Naive thymus-derived CD8-positive, alpha-beta T cell (primary cell): ENCODE data around the gene GATA3. TPM values are rescaled to one million over a fixed set of nuclear protein-coding genes. Genes with fewer than 3 reads are reported as not detected.
"Not testable (repeated sequence)": the region's sequence is repeated elsewhere in the genome, so short reads cannot be mapped to it uniquely, and the experiment has no call there.

Experiments
- ATAC-seq, 2 donors: fragments of 150-1000 bp; cut with Tn5 transposase in 1 of 2; sonication (Bioruptor Pico), chemical (Tn5 transposase) in 1 of 2; 1 replicate in 1 of 2; 2 replicates in 1 of 2; pipeline ENCODE4 v1.10.0; 2021; ENCODE audit warnings: mild to moderate bottlenecking in 2 of 2, moderate library complexity in 2 of 2
- POLR2A ChIA-PET: fragments of 350-600 bp; sonication (Branson Sonifier 250); formaldehyde crosslinking; loops from one replicate; lab custom pipeline; 2021; ENCODE audit warnings: antibody characterized with exemption; lab: Charles Lee
- DNase-seq, 10 donors: peaks; one replicate each; pipeline versions ENCODE4 v3.0.0 to v3.0.0-alpha.2; 2020 to 2022
- H3K27ac Mint-ChIP-seq, 10 donors: one replicate each; pipeline ENCODE4 v1.8.0; 2020 to 2022; ENCODE audit warnings: mild to moderate bottlenecking in 10 of 10, mixed read lengths in 10 of 10, moderate library complexity in 4 of 10, inconsistent platforms in 1 of 10
- H3K27me3 Mint-ChIP-seq, 5 donors: one replicate each; pipeline ENCODE4 v1.8.0; 2021 to 2022; ENCODE audit warnings: mixed read lengths in 5 of 5
- H3K36me3 Mint-ChIP-seq, 3 donors: one replicate each; pipeline ENCODE4 v1.8.0; 2020 to 2022; ENCODE audit warnings: mixed read lengths in 3 of 3, mild to moderate bottlenecking in 2 of 3, inconsistent platforms in 1 of 3
- H3K4me1 Mint-ChIP-seq, 4 donors: one replicate each; pipeline ENCODE4 v1.8.0; 2021 to 2022; ENCODE audit warnings: mixed read lengths in 4 of 4
- H3K4me3 Mint-ChIP-seq, 10 donors: one replicate each; pipeline ENCODE4 v1.8.0; 2020 to 2022; ENCODE audit warnings: mild to moderate bottlenecking in 10 of 10, mixed read lengths in 10 of 10, moderate library complexity in 6 of 10, inconsistent platforms in 1 of 10
- H3K9me3 Mint-ChIP-seq, 9 donors: one replicate each; pipeline ENCODE4 v1.8.0; 2020 to 2022; ENCODE audit warnings: mixed read lengths in 9 of 9, mild to moderate bottlenecking in 3 of 9, inconsistent platforms in 1 of 9, moderate library complexity in 1 of 9
- polyA plus RNA-seq, 3 donors: library from polyadenylated mRNA; unstranded; fragments of 300-500 nt; fragmentation: Illumina TruSeq; gene quantifications; one replicate each; pipeline ENCODE4 v1.2.3, GENCODE V29; 2021
- total RNA-seq, 8 experiments: library from RNA in 2 of 8; stranded (reverse) in 2 of 8; gene quantifications; one replicate each; pipeline ENCODE4 v1.2.3 and lab custom pipeline; 2021 to 2026

GATA3 gene
- total RNA-seq, result 10 to 100 TPM; 23.5 to 23.9 TPM
- 10 to 100 TPM; 20.5 to 27.7 (median 23.9) TPM for polyA plus RNA-seq
- 4.0 to 36.9 (median 10.9) reads per million in 6 experiments for total RNA-seq (lab: John Stamatoyannopoulos, UW)

GRCh38 chr10:8054494-8055407, at the start of gene GATA3:
Gene GATA3, plus strand, starts transcription at chr10:8054688. Its CDS starts 968 bp downstream, at chr10:8055656.
- POLR2A ChIA-PET, result interaction anchor here (0.6 to 2.1 kb wide), 11 partner anchors 12 to 390 kb away, joined by 3 to 8 read pairs (median 4); no protein-coding TSS in a partner anchor
- peaks cover 29 to 73% (median 53%) of the 10 kb centered on the region in 4 donors for H3K4me1 Mint-ChIP-seq
- DNase-seq, result peak; percentile 66 to 89 (median 76)
- H3K9me3 Mint-ChIP-seq, result peaks cover 0 to 4% (median 0%) of the 10 kb centered on the region in 9 donors
- peak within 1 kb of the TSS; percentile 95 to 99 (median 97) for H3K27ac Mint-ChIP-seq
- peaks cover 8 to 18% (median 17%) of the 10 kb centered on the region in 5 donors for H3K27me3 Mint-ChIP-seq
- peak within 1 kb of the TSS; percentile 93 to 100 (median 98) for H3K4me3 Mint-ChIP-seq
- peak; percentile 49 to 65 for ATAC-seq
- peaks cover 0 to 20% (median 2%) of the 10 kb centered on the region in 3 donors for H3K36me3 Mint-ChIP-seq

DNA sequence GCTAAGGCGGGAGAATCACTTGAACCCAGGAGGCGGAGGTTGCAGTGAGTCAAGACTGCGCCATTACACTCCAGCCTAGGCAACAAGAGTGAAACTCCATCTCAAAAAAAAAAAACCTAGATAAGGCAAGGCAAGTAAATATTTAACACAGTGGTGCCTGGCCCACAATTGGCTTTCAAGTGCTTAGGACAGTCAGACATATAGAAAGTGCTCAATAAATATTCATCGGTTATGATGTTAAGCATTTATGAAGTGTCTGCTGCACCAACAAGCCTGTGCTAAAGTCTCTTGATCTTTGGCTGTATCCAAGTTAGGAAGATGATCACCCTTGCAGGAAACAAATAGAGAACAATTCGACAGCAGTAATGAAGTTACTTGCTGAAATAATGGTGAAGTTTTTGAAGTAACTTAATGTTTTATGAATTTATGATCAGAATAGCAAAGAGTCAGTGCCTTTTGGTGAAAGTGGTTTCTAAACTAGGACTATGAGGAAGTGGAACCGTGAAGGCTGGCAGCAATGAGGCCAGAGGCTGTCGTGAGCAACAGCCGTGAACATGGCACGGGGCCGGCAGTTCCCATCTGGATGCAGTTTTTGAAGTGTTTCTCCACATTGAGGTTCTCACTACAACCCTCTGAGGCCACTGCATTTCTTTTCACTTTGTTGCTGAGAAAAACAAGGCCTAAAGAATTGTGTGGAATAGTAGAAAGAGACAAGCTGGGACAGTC, 48.1 kb upstream of the GATA3 start:
- Mint-ChIP-seq H3K4me3 (no peak overlapping the region), H3K36me3 (peaks cover 31 to 68% (median 57%) of the 10 kb centered on the region in 3 donors), H3K9me3 (peaks cover 11 to 31% (median 19%) of the 10 kb centered on the region in 9 donors), H3K27ac (no peak overlapping the region), H3K27me3 (no peaks in the 10 kb centered on the region), H3K4me1 (peaks cover 0 to 2% (median 0%) of the 10 kb centered on the region in 4 donors)
- DNase-seq (no peak), ATAC-seq (no peak)
- POLR2A ChIA-PET, result no interaction called here

DNA sequence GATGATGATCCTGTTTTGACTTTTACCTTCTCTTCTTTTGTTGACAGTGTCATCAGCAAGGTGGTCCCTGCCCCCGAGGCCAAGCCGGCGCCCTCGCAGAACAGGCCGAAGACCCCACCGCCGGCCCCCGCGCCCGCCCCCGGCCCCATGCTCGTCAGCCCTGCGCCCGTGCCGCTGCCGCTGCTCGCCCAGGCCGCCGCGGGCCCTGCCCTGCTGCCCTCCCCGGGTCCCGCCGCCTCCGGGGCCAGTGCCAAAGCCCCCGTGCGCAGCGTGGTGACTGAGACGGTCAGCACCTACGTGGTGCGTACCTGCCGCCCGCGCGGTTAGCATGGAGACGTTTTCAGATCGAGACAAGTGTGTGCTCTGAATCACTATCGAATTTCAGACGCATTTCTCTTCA, 45.5 kb upstream of the GATA3 start:
- no peak for DNase-seq
- no peak for ATAC-seq
- H3K27me3 Mint-ChIP-seq, result no peaks in the 10 kb centered on the region
- POLR2A ChIA-PET, result no interaction called here
- no peak overlapping the region for H3K4me3 Mint-ChIP-seq
- H3K4me1 Mint-ChIP-seq, result no peaks in the 10 kb centered on the region
- H3K9me3 Mint-ChIP-seq, result peaks cover 0 to 12% (median 7%) of the 10 kb centered on the region in 9 donors
- peaks cover 15 to 74% (median 37%) of the 10 kb centered on the region in 3 donors for H3K36me3 Mint-ChIP-seq
- no peak overlapping the region for H3K27ac Mint-ChIP-seq

- no peak overlapping the region for H3K27ac Mint-ChIP-seq
- POLR2A ChIA-PET, result no interaction called here
- ATAC-seq (no peak), DNase-seq (no peak)
- H3K36me3 Mint-ChIP-seq, result peaks cover 4 to 76% (median 28%) of the 10 kb centered on the region in 3 donors
- H3K4me3 Mint-ChIP-seq, result no peak overlapping the region
- no peaks in the 10 kb centered on the region for H3K27me3 Mint-ChIP-seq
- H3K9me3 Mint-ChIP-seq, result no peaks in the 10 kb centered on the region
- H3K4me1 Mint-ChIP-seq, result peaks cover 0 to 2% (median 0%) of the 10 kb centered on the region in 4 donors
These were observed 41.5 kb upstream of the GATA3 start for GRCh38 chr10:8013006-8013405.

GRCh38 chr10:8013619-8014018, 40.9 kb upstream of the GATA3 start:
- no peak for ATAC-seq
- Mint-ChIP-seq H3K4me3 (no peak overlapping the region), H3K27me3 (no peaks in the 10 kb centered on the region), H3K9me3 (no peaks in the 10 kb centered on the region), H3K27ac (no peak overlapping the region), H3K36me3 (peaks cover 4 to 70% (median 24%) of the 10 kb centered on the region in 3 donors), H3K4me1 (peaks cover 0 to 5% (median 2%) of the 10 kb centered on the region in 4 donors)
- no peak for DNase-seq
- POLR2A ChIA-PET, result no interaction called here

DNA sequence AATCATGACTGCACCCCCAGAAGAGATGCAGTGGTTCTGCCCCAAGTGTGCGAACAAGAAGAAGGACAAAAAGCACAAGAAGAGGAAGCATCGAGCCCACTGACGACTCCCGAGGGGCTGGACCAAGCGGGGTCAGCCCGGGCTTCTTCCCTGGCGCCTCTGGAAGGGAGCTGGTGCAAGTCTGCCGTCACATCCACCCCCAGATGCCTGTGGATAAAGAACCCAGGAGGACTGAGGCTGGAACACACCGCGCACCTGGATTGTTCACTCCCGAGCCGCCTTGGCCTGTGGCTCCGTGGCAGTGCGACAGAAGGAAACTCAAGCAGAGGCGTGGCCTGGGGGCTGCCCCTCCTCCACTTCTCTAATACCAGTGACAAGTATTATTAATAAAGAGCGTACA, 39.8 kb upstream of the GATA3 start:
- Mint-ChIP-seq H3K4me1 (peaks cover 0 to 6% (median 3%) of the 10 kb centered on the region in 4 donors), H3K36me3 (peaks cover 4 to 63% (median 21%) of the 10 kb centered on the region in 3 donors), H3K27ac (no peak overlapping the region), H3K9me3 (no peaks in the 10 kb centered on the region), H3K4me3 (no peak overlapping the region), H3K27me3 (no peaks in the 10 kb centered on the region)
- POLR2A ChIA-PET, result no interaction called here
- ATAC-seq (no peak), DNase-seq (no peak)

GRCh38 chr10:8017277-8017676, 37.2 kb upstream of the GATA3 start:
- no peak overlapping the region for H3K27ac Mint-ChIP-seq
- ATAC-seq (no peak), DNase-seq (no peak)
- H3K9me3 Mint-ChIP-seq, result no peaks in the 10 kb centered on the region
- H3K4me3 Mint-ChIP-seq, result no peak overlapping the region
- no peaks in the 10 kb centered on the region for H3K27me3 Mint-ChIP-seq
- H3K4me1 Mint-ChIP-seq, result peaks cover 0 to 6% (median 3%) of the 10 kb centered on the region in 4 donors
- POLR2A ChIA-PET, result no interaction called here
- H3K36me3 Mint-ChIP-seq, result peaks cover 4 to 39% (median 16%) of the 10 kb centered on the region in 3 donors

DNA sequence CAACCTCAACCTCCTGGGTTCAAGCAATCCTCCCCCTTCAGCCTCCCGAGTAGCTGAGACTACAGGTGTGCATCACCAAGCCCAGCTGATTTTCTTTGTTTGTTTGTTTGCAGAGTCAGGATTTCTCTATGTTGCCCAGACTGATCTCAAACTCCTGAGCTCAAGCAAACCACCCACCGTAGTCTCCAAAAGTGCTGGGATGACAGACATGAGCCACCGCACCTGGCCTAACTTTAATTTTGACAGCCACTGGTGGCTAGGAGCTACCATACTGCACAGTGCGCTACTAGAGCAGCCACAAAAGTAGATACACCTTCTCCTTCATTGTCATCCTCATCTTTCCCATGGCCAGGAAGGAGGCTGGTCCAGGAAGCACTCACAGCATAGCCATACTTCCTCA, 31.2 kb upstream of the GATA3 start:
- POLR2A ChIA-PET, result no interaction called here
- no peak for DNase-seq
- H3K4me1 Mint-ChIP-seq, result peaks cover 4 to 11% (median 7%) of the 10 kb centered on the region in 4 donors
- H3K9me3 Mint-ChIP-seq, result no peaks in the 10 kb centered on the region
- H3K27me3 Mint-ChIP-seq, result peaks cover 14 to 33% (median 19%) of the 10 kb centered on the region in 5 donors
- H3K27ac Mint-ChIP-seq, result no peak overlapping the region
- no peaks in the 10 kb centered on the region for H3K36me3 Mint-ChIP-seq
- H3K4me3 Mint-ChIP-seq, result no peak overlapping the region
- ATAC-seq, result no peak

- POLR2A ChIA-PET, result interaction anchor here (0.5 kb wide), 1 partner anchor 166 kb away, joined by 3 read pairs; no protein-coding TSS in a partner anchor
- Mint-ChIP-seq H3K9me3 (no peaks in the 10 kb centered on the region), H3K36me3 (no peaks in the 10 kb centered on the region), H3K27ac (no peak overlapping the region), H3K4me3 (no peak overlapping the region), H3K27me3 (peaks cover 14 to 35% (median 22%) of the 10 kb centered on the region in 5 donors), H3K4me1 (peaks cover 4 to 6% (median 5%) of the 10 kb centered on the region in 4 donors)
- DNase-seq (no peak), ATAC-seq (no peak)
These were observed 30.6 kb upstream of the GATA3 start for GRCh38 chr10:8023851-8024250.

- POLR2A ChIA-PET, result interaction anchor here (0.6 kb wide), 1 partner anchor 177 kb away, joined by 5 read pairs; no protein-coding TSS in a partner anchor
These were observed 27.9 kb upstream of the GATA3 start for GRCh38 chr10:8026349-8027259.

DNA sequence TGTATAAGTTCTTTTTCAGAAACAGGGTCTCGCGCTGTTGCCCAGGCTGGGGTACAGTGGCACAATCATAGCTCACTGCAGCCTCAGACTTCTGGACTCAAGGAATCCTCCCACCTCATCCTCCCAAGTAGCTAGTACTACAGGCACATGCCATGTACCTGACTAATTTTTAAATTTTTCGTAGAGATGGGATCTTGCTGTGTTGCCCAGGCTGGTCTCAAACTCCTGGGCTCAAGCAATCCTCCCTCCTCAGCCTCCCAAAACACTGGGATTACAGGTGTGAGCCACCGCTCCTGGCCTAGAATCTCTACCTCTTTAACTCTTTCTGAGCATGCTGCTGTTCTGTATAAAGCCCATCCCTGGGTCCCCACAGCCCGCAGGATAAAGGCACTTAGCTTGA, 23.3 kb upstream of the GATA3 start:
- H3K36me3 Mint-ChIP-seq, H3K27ac Mint-ChIP-seq, H3K9me3 Mint-ChIP-seq, DNase-seq, H3K4me3 Mint-ChIP-seq, POLR2A ChIA-PET, ATAC-seq: not testable (repeated sequence)
- Mint-ChIP-seq H3K27me3 (peaks cover 22 to 60% (median 46%) of the 10 kb centered on the region in 5 donors), H3K4me1 (peaks cover 9 to 19% (median 16%) of the 10 kb centered on the region in 4 donors)

More at GRCh38 chr10:8026349-8027259, 27.9 kb upstream of the GATA3 start:
- Mint-ChIP-seq H3K27me3 (peaks cover 17 to 44% (median 29%) of the 10 kb centered on the region in 5 donors), H3K36me3 (no peaks in the 10 kb centered on the region), H3K9me3 (no peaks in the 10 kb centered on the region), H3K4me1 (peaks cover 4 to 6% (median 5%) of the 10 kb centered on the region in 4 donors), H3K27ac (no peak overlapping the region), H3K4me3 (peak overlapping the region; percentile 47 to 80 (median 66))
- ATAC-seq (peak; percentile 23 to 33), DNase-seq (no peak)
